A549 (cell line): Measurements from ENCODE around the gene COPS9. TPM values are rescaled to one million over a fixed set of nuclear protein-coding genes. Genes with fewer than 3 reads are reported as not detected.

Source experiments
- ATAC-seq, 2 experiments: fragments of 200-7000 bp in 1 of 2; fragments of >200 bp in 1 of 2; cut with Nextera tagmentation in 1 of 2; cut with Tn5 transposase in 1 of 2; 3 replicates each; pipeline versions ENCODE4 v1.8.0 to v1.9.1; 2018 to 2020; ENCODE audit warnings: mild to moderate bottlenecking in 1 of 2, moderate library complexity in 1 of 2
- CTCF ChIA-PET: fragments of 300-600 bp; sonication (Branson Sonifier 250); formaldehyde crosslinking; extraction: SDS; loops from one replicate; lab custom pipeline; 2021; ENCODE audit warnings: antibody characterized with exemption, inconsistent platforms; lab: Yijun Ruan, JAX
- POLR2A ChIA-PET: fragments of 350-600 bp; formaldehyde crosslinking; extraction: SDS; loops from one replicate; lab custom pipeline; 2021; ENCODE audit warnings: antibody characterized with exemption, inconsistent platforms; lab: Yijun Ruan, JAX
- DNase-seq, 2 experiments: peaks; one replicate each; pipeline versions ENCODE4 v3.0.0 to v3.0.0-alpha.2; 2011 to 2016; ENCODE audit warnings: low read depth in 1 of 2, low spot score in 1 of 2
- FAIRE-seq: peaks from 2 replicates; lab custom pipeline; 2011; peaks lifted over from hg19 to GRCh38; lab: Jason Lieb, UNC
- H3K27ac ChIP-seq, 2 experiments: fragments of >200 bp; sonication (Bioruptor Twin); formaldehyde crosslinking; 3 replicates each; pipeline ENCODE4 v1.5.1; 2016 to 2017
- H3K4me1 ChIP-seq: fragments of >200 bp; sonication (Bioruptor Twin); formaldehyde crosslinking; 3 replicates; pipeline ENCODE4 v1.6.1; 2016
- H3K4me2 ChIP-seq: fragments of >200 bp; sonication (Bioruptor Twin); formaldehyde crosslinking; 3 replicates; pipeline ENCODE4 v1.6.1; 2016
- H3K4me3 ChIP-seq: fragments of >200 bp; sonication (Bioruptor Twin); formaldehyde crosslinking; 3 replicates; pipeline ENCODE4 v1.5.1; 2016
- H3K9me3 ChIP-seq: fragments of >200 bp; sonication (Bioruptor Twin); formaldehyde crosslinking; 3 replicates; pipeline ENCODE4 v1.6.1; 2016
- ATOH8 ChIP-seq: fragments of 250-450 bp; sonication (Bioruptor Pico); IDR thresholded peaks from 2 replicates; pipeline ENCODE4 v1.5.0; 2020; ENCODE audit warnings: low read depth, mild to moderate bottlenecking, moderate library complexity
- CEBPB ChIP-seq, 2 experiments: fragments of >200 bp in 1 of 2; sonication (Bioruptor Twin) in 1 of 2; formaldehyde crosslinking in 1 of 2; IDR thresholded peaks; 2 replicates each; pipeline ENCODE4 v1.6.1; 2012 to 2016
- CHD4 ChIP-seq: fragments of 200-600 bp; sonication (generic); IDR thresholded peaks from 2 replicates; pipeline ENCODE4 v1.6.1; 2016; ENCODE audit warnings: antibody characterized with exemption, mild to moderate bottlenecking, borderline replicate concordance
- EHF ChIP-seq: fragments of 250-450 bp; sonication (Bioruptor Pico); IDR thresholded peaks from 2 replicates; pipeline ENCODE4 v1.5.0; 2020; ENCODE audit warnings: mild to moderate bottlenecking
- EP300 ChIP-seq, 2 experiments: fragments of >200 bp; sonication (Bioruptor Twin); formaldehyde crosslinking; IDR thresholded peaks; 2 replicates in 1 of 2; 3 replicates in 1 of 2; pipeline ENCODE4 v1.6.1; 2016 to 2017
- HDAC2 ChIP-seq: fragments of 200-600 bp; sonication (generic); IDR thresholded peaks from 2 replicates; pipeline ENCODE4 v1.6.1; 2016
- HEYL ChIP-seq: fragments of 250-450 bp; sonication (Bioruptor Pico); IDR thresholded peaks from 2 replicates; pipeline ENCODE4 v1.8.0; 2021; ENCODE audit warnings: mild to moderate bottlenecking, moderate library complexity
- HOXB13 ChIP-seq: fragments of 250-450 bp; sonication (Bioruptor Pico); IDR thresholded peaks from 2 replicates; pipeline ENCODE4 v1.5.0; 2020; ENCODE audit warnings: low read depth, mild to moderate bottlenecking, moderate library complexity
- JUN ChIP-seq, 2 experiments: fragments of >200 bp; sonication (Bioruptor Twin); formaldehyde crosslinking; IDR thresholded peaks; 2 replicates in 1 of 2; 3 replicates in 1 of 2; pipeline ENCODE4 v1.6.1; 2016 to 2017
- KDM1A ChIP-seq: fragments of 200-600 bp; sonication (generic); IDR thresholded peaks from 2 replicates; pipeline ENCODE4 v1.6.1; 2016; ENCODE audit warnings: low read depth, mild to moderate bottlenecking
- MAX ChIP-seq: IDR thresholded peaks from 2 replicates; pipeline ENCODE4 v1.6.1; 2012
- MYC ChIP-seq: IDR thresholded peaks from 2 replicates; pipeline ENCODE4 v1.6.1; 2012; ENCODE audit warnings: mild to moderate bottlenecking, inconsistent platforms, low read length, improper control_type of control experiment, borderline replicate concordance
- NFE2L2 ChIP-seq: fragments of 150-350 bp; conservative IDR thresholded peaks from 2 replicates; pipeline ENCODE4 v1.6.1; 2014; ENCODE audit warnings: low read length
- NPAS2 ChIP-seq: fragments of 250-450 bp; sonication (Bioruptor Pico); IDR thresholded peaks from 2 replicates; pipeline ENCODE4 v1.8.0; 2022; ENCODE audit warnings: mild to moderate bottlenecking, moderate library complexity, borderline replicate concordance
- PBX3 ChIP-seq: IDR thresholded peaks from 2 replicates; pipeline ENCODE4 v1.6.1; 2012
- PHF8 ChIP-seq: fragments of 200-600 bp; sonication (generic); IDR thresholded peaks from 2 replicates; pipeline ENCODE4 v1.6.1; 2016; ENCODE audit warnings: low read depth, mild to moderate bottlenecking, antibody characterized with exemption, moderate library complexity, borderline replicate concordance
- POLR2A ChIP-seq: IDR thresholded peaks from 2 replicates; pipeline ENCODE4 v1.6.1; 2012; ENCODE audit warnings: mild to moderate bottlenecking, low read length
- POLR2AphosphoS2 ChIP-seq: conservative IDR thresholded peaks from 2 replicates; pipeline ENCODE4 v1.6.1; 2012; ENCODE audit warnings: low read length, improper control_type of control experiment, inconsistent platforms
- RAD21 ChIP-seq, 2 experiments: fragments of >200 bp in 1 of 2; sonication (Bioruptor Twin) in 1 of 2; formaldehyde crosslinking in 1 of 2; IDR thresholded peaks in 1 of 2; conservative IDR thresholded peaks in 1 of 2; 2 replicates in 1 of 2; 3 replicates in 1 of 2; pipeline ENCODE4 v1.6.1; 2012 to 2018; ENCODE audit warnings: inconsistent platforms in 1 of 2
- RARB ChIP-seq: fragments of 250-450 bp; sonication (Bioruptor Pico); IDR thresholded peaks from 2 replicates; pipeline ENCODE4 v1.8.0; 2021; ENCODE audit warnings: mild to moderate bottlenecking, moderate library complexity
- RFX5 ChIP-seq: fragments of 450-650 bp; IDR thresholded peaks from 2 replicates; pipeline ENCODE4 v1.7.1; 2014; ENCODE audit warnings: antibody characterized with exemption, mild to moderate bottlenecking, moderate library complexity
- RNF2 ChIP-seq: fragments of 200-600 bp; sonication (generic); IDR thresholded peaks from 2 replicates; pipeline ENCODE4 v1.6.1; 2016; ENCODE audit warnings: low read depth, mild to moderate bottlenecking, antibody characterized with exemption, moderate library complexity, borderline replicate concordance
- TP53 ChIP-seq: fragments of 250-450 bp; sonication (Bioruptor Pico); IDR thresholded peaks from 2 replicates; pipeline ENCODE4 v1.5.0; 2021; ENCODE audit warnings: mild to moderate bottlenecking, moderate library complexity
- ZNF302 ChIP-seq: fragments of 250-450 bp; sonication (Bioruptor Pico); IDR thresholded peaks from 2 replicates; pipeline ENCODE4 v1.9.0; 2021; ENCODE audit warnings: inconsistent platforms, mild to moderate bottlenecking, moderate library complexity
- WGBS: methylation state at CpG from one replicate; pipeline ENCODE4 v1.1.6; 2017; ENCODE audit errors: missing lambda C conversion rate; 5-methylcytosine and 5-hydroxymethylcytosine counted together
- polyA plus RNA-seq, 4 experiments: library from polyadenylated mRNA; depleted of rRNA in 3 of 4; stranded (reverse); fragments of >200 nt; fragmentation: RNase III in 1 of 4; extraction: RNeasy Plus Mini Kit Qiagen cat#74134 plus additional on column Dnase treatment in 1 of 4; gene quantifications; 2 replicates in 3 of 4; 3 replicates in 1 of 4; pipeline ENCODE4 v1.2.3, GENCODE V29; 2011 to 2017
- TF ChIP-seq, protein P1 (sequence below): fragments of 200-600 bp; sonication (generic); IDR thresholded peaks from 2 replicates; pipeline ENCODE4 v1.6.1; 2016; ENCODE audit warnings: antibody characterized with exemption, mild to moderate bottlenecking, moderate library complexity
- TF ChIP-seq, protein P2 (sequence below): IDR thresholded peaks from 2 replicates; pipeline ENCODE4 v1.6.1; 2012; ENCODE audit warnings: low read depth, borderline replicate concordance

Gene COPS9
- polyA plus RNA-seq, 2 of the 4 experiments (the other 2 are of a cell fraction) = 321 to 356 TPM

DNA sequence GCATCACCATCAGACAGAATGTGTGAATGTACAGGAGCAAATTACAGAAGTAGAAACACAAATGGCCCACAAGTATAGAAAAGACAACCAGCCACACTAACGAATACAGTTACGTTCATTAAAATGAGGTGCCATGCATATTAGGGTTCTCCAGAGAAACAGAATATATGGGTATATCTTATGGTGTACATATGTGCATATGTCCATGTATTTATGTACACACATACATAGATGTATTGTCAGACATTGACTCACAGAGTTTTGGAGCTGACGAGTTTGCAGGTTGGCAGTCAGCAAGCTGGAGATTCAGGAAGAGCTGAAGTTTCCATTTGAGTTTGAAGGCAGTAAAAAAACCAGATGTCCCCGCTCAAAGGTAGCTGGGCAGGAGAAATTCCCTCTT, 33.0 kb downstream of the COPS9 start:
- CTCF ChIA-PET = interaction anchor here (2.1 kb wide), 1 partner anchor 40 kb away, joined by 8 read pairs; no protein-coding TSS in a partner anchor
- no peak for ATAC-seq
- no peak overlapping the region for H3K27ac ChIP-seq
- POLR2A ChIA-PET = no interaction called here
- no peaks in the 10 kb centered on the region for H3K4me1 ChIP-seq
- H3K4me2 ChIP-seq = no peak overlapping the region
- WGBS = 12% methylated on average over 4 of the region's 4 CpGs
- no peak overlapping the region for H3K4me3 ChIP-seq
- no peak for TF ChIP-seq TP53 (CRISPR knock-in tag)
- no peak for TF ChIP-seq NPAS2 (CRISPR knock-in tag)
- TF ChIP-seq PBX3 = no peak
- TF ChIP-seq HOXB13 (CRISPR knock-in tag) = no peak
- TF ChIP-seq CHD4 = no peak
- TF ChIP-seq POLR2AphosphoS2 = no peak
- TF ChIP-seq KDM1A = no peak
- TF ChIP-seq JUN (IDR thresholded peaks at IDR 0.05) = no peak
- no peak for TF ChIP-seq POLR2A
- TF ChIP-seq NFE2L2 = no peak
- TF ChIP-seq MYC = no peak
- TF ChIP-seq MAX = no peak
- no peak for TF ChIP-seq RFX5
- TF ChIP-seq HDAC2 = no peak
- TF ChIP-seq RNF2 = no peak
- TF ChIP-seq HEYL = no peak
- TF ChIP-seq, protein P1, sequence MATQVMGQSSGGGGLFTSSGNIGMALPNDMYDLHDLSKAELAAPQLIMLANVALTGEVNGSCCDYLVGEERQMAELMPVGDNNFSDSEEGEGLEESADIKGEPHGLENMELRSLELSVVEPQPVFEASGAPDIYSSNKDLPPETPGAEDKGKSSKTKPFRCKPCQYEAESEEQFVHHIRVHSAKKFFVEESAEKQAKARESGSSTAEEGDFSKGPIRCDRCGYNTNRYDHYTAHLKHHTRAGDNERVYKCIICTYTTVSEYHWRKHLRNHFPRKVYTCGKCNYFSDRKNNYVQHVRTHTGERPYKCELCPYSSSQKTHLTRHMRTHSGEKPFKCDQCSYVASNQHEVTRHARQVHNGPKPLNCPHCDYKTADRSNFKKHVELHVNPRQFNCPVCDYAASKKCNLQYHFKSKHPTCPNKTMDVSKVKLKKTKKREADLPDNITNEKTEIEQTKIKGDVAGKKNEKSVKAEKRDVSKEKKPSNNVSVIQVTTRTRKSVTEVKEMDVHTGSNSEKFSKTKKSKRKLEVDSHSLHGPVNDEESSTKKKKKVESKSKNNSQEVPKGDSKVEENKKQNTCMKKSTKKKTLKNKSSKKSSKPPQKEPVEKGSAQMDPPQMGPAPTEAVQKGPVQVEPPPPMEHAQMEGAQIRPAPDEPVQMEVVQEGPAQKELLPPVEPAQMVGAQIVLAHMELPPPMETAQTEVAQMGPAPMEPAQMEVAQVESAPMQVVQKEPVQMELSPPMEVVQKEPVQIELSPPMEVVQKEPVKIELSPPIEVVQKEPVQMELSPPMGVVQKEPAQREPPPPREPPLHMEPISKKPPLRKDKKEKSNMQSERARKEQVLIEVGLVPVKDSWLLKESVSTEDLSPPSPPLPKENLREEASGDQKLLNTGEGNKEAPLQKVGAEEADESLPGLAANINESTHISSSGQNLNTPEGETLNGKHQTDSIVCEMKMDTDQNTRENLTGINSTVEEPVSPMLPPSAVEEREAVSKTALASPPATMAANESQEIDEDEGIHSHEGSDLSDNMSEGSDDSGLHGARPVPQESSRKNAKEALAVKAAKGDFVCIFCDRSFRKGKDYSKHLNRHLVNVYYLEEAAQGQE = no peak
- DNase-seq = no peak
- H3K9me3 ChIP-seq = peaks cover 8% of the 10 kb centered on the region; the same call in 1 of the 3 replicates
- FAIRE-seq = no peak

GRCh38 chr2:240098349-240098748, 37.8 kb downstream of the COPS9 start:
- ATAC-seq (no peak), DNase-seq (no peak), FAIRE-seq (no peak)
- Histone ChIP-seq H3K4me1 (no peaks in the 10 kb centered on the region), H3K4me3 (no peak overlapping the region), H3K4me2 (no peak overlapping the region), H3K27ac (no peak overlapping the region), H3K9me3 (peaks cover 27% of the 10 kb centered on the region)
- ChIA-PET POLR2A (no interaction called here), CTCF (no interaction called here)
- WGBS = 0% methylated on average over 2 of the region's 2 CpGs
- TF ChIP-seq HOXB13 (CRISPR knock-in tag) = no peak
- TF ChIP-seq, protein P2, sequence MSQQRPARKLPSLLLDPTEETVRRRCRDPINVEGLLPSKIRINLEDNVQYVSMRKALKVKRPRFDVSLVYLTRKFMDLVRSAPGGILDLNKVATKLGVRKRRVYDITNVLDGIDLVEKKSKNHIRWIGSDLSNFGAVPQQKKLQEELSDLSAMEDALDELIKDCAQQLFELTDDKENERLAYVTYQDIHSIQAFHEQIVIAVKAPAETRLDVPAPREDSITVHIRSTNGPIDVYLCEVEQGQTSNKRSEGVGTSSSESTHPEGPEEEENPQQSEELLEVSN = no peak
- TF ChIP-seq HDAC2 = no peak
- TF ChIP-seq PHF8 = no peak
- TF ChIP-seq EHF (CRISPR knock-in tag) = no peak
- TF ChIP-seq RAD21 (conservative IDR thresholded peaks at IDR 0.05 in 1 of 2, IDR thresholded peaks at IDR 0.05 in 1 of 2) = no peak
- no peak for TF ChIP-seq RNF2
- no peak for TF ChIP-seq ZNF302 (CRISPR knock-in tag)
- no peak for TF ChIP-seq HEYL
- TF ChIP-seq RARB (CRISPR knock-in tag) = no peak
- TF ChIP-seq CEBPB (IDR thresholded peaks at IDR 0.05) = no peak
- TF ChIP-seq EP300 (IDR thresholded peaks at IDR 0.05) = no peak
- no peak for TF ChIP-seq ATOH8 (CRISPR knock-in tag)
- TF ChIP-seq TP53 (CRISPR knock-in tag) = no peak
